Retinal pigment epithelial cell (primary cell): ENCODE results near the gene ZNF821.
A peak's percentile ranks its signal among the peaks of the same experiment; 100 is the strongest.

ENCODE experiments used
- DNase-seq: peaks from one replicate; pipeline ENCODE4 v3.0.0-alpha.2; 2010; ENCODE audit warnings: low read depth
- H3K4me3 ChIP-seq: 2 replicates; pipeline ENCODE4 v1.5.1; 2011; ENCODE audit warnings: mild to moderate bottlenecking, low read length, control low read depth, moderate library complexity
- CTCF ChIP-seq: conservative IDR thresholded peaks from 2 replicates; pipeline ENCODE4 v1.5.1; 2011; ENCODE audit warnings: low read depth, low read length, control low read depth, inconsistent platforms

The ZNF821 gene

GRCh38 chr16:71927383-71927782, 43.4 kb upstream of the ZNF821 start:
- no peak overlapping the region for H3K4me3 ChIP-seq
- peak; percentile 92 for DNase-seq
- TF ChIP-seq CTCF, result no peak

- DNase-seq, result no peak
- no peak for TF ChIP-seq CTCF
- H3K4me3 ChIP-seq, result no peak overlapping the region
These were observed 40.7 kb upstream of the ZNF821 start for GRCh38 chr16:71924710-71925109.

DNA sequence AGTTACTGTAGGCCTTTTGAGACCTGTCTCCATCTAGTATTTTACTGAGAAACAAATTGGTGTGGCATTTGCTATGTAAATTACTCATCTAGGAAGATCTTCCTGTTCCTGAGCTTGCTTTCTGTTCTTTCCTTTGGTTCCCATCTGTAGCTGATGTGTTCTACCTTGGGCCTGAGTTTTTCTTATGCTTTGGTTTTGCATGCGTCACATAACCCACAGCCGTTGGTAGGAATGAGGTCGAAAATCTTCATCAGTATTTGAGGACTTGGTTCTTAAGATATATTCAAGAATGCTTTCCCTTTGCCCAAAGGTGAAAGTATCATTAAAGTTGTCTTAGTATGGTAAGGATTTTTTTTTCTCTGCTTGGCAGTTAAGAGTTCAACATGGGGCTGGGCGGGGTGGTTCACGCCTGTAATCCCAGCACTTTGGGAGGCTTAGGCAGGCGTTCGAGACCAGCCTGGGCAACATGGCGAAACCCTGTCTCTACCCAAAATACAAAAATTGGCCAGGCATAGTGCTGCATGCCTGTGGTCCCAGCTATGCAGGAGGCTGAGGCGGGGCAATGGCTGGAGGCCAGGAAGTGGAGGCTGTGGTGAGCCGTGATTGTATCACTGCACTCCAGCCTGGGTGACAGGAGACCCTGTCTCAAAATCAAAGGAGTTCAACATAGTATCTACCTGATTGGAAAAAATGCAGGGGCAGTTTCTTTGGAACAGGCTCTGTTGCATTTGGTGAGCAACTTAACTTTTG, 40.1 kb upstream of the ZNF821 start:
- no peak for DNase-seq
- no peak overlapping the region for H3K4me3 ChIP-seq
- no peak for TF ChIP-seq CTCF

DNA sequence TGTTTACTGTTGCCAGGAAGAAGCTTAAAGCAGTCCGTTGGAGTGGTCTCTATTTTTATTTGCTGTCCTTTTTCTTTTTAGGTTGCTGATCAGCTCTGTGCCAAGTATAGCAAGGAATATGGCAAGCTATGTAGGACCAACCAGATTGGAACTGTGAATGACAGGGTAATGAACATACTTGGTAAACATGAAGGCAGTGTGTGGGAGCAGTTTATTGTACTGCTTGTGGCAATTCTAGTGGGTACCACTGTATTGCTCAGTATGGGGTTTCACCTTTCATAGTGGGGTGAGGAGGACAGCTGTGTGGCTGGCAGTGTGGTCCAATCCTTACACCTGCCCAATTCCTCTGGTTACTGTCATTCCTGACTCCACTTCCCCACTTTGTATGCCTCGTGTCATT, 36.7 kb upstream of the ZNF821 start:
- DNase-seq, result no peak
- TF ChIP-seq CTCF, result no peak
- no peak overlapping the region for H3K4me3 ChIP-seq

GRCh38 chr16:71919035-71919434, 35.1 kb upstream of the ZNF821 start:
- no peak for DNase-seq
- no peak overlapping the region for H3K4me3 ChIP-seq
- no peak for TF ChIP-seq CTCF

DNA sequence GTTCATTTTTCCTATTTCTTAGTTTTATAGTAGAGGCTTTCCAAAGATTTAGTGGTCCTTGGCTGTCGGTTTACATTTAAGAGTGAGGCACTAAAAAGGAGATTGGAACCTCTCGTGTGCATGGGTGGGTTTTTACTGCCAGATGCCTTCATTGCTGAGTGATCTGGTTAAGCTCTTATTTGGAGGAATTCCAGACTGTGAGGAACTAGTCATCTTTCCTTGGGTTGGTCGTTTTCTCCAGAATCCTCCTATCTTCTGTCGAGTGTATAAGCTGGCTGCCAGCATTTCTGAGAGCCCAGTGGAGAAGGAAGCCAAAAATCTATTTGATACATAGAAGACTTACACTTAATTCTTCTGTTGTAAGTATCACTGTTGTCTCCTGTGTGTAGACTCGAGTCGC, 33.9 kb upstream of the ZNF821 start:
- DNase-seq, result peak; percentile 61
- H3K4me3 ChIP-seq, result no peak overlapping the region
- no peak for TF ChIP-seq CTCF

- DNase-seq, result no peak
- no peak for TF ChIP-seq CTCF
- no peak overlapping the region for H3K4me3 ChIP-seq
These were observed 32.5 kb upstream of the ZNF821 start for GRCh38 chr16:71916397-71916920.
